Spleen (tissue), 11 donors: ENCODE data around the gene ICAM4. TPM values are rescaled to one million over a fixed set of nuclear protein-coding genes. Genes with fewer than 3 reads are reported as not detected.
A peak's percentile ranks its signal among the peaks of the same experiment; 100 is the strongest.

ENCODE experiments used
- DNase-seq: peaks from one replicate; pipeline ENCODE4 v3.0.0-alpha.2; 2020
- H3K27ac ChIP-seq, 8 donors: fragments of 200-600 bp; sonication (generic) in 7 of 8; 1 replicate in 4 of 8; 2 replicates in 4 of 8; pipeline versions ENCODE4 v1.5.0 to v1.8.0; 2016 to 2021; ENCODE audit warnings: inconsistent platforms in 4 of 8, mild to moderate bottlenecking in 4 of 8, moderate library complexity in 1 of 8
- H3K27me3 ChIP-seq, 7 donors: fragments of 200-600 bp; sonication (generic) in 6 of 7; replicated peaks in 1 of 7; 1 replicate in 4 of 7; 2 replicates in 3 of 7; pipeline versions ENCODE4 v1.5.0 to v1.8.0; 2016 to 2021; ENCODE audit warnings: inconsistent platforms in 3 of 7, mild to moderate bottlenecking in 1 of 7
- H3K36me3 ChIP-seq, 6 donors: fragments of 200-600 bp; sonication (generic) in 5 of 6; 1 replicate in 4 of 6; 2 replicates in 2 of 6; pipeline versions ENCODE4 v1.5.0 to v1.8.0; 2016 to 2021; ENCODE audit warnings: inconsistent platforms in 2 of 6
- H3K4me1 ChIP-seq, 6 donors: fragments of 200-600 bp; sonication (generic) in 5 of 6; 1 replicate in 3 of 6; 2 replicates in 3 of 6; pipeline versions ENCODE4 v1.5.0 to v1.8.0; 2016 to 2021; ENCODE audit warnings: inconsistent platforms in 3 of 6
- H3K4me3 ChIP-seq, 8 donors: fragments of 200-600 bp; sonication (generic) in 7 of 8; 1 replicate in 4 of 8; 2 replicates in 4 of 8; pipeline versions ENCODE4 v1.5.0 to v1.8.0; 2016 to 2021; ENCODE audit warnings: inconsistent platforms in 4 of 8, mild to moderate bottlenecking in 4 of 8, moderate library complexity in 2 of 8
- H3K9me3 ChIP-seq, 8 donors: fragments of 200-600 bp; sonication (generic) in 7 of 8; 1 replicate in 4 of 8; 2 replicates in 4 of 8; pipeline versions ENCODE4 v1.5.0 to v1.8.0; 2016 to 2021; ENCODE audit warnings: inconsistent platforms in 4 of 8
- CTCF ChIP-seq, 11 experiments: fragments of 200-600 bp in 7 of 11; fragments of 450-650 bp in 4 of 11; sonication (generic) in 4 of 11; IDR thresholded peaks in 8 of 11; conservative IDR thresholded peaks in 3 of 11; 1 replicate in 7 of 11; 2 replicates in 4 of 11; pipeline versions ENCODE4 v1.4.0 to v1.8.0; 2016 to 2021; ENCODE audit warnings: antibody characterized with exemption in 11 of 11, inconsistent platforms in 4 of 11, mild to moderate bottlenecking in 1 of 11
- POLR2A ChIP-seq, 3 donors: fragments of 450-650 bp; IDR thresholded peaks; one replicate each; pipeline ENCODE4 v1.5.1; 2017; ENCODE audit warnings: antibody characterized with exemption in 3 of 3, mild to moderate bottlenecking in 1 of 3
- POLR2AphosphoS5 ChIP-seq, 3 donors: sonication (generic); formaldehyde crosslinking; IDR thresholded peaks; one replicate each; pipeline ENCODE4 v1.5.1; 2017; ENCODE audit warnings: antibody characterized with exemption in 3 of 3
- WGBS, 5 donors: extraction: QIAGEN DNeasy Blood & Tissue Kit in 3 of 5; methylation state at CpG; one replicate each; pipeline versions ENCODE4 v1.1.5 to v1.1.7; 2013 to 2018; 5-methylcytosine and 5-hydroxymethylcytosine counted together
- intact Hi-C: fragments of 100-400 bp; cut with DNase I; formaldehyde crosslinking; loops from one replicate; pipeline ENCODE4 v1.15.0; 2023; ENCODE audit warnings: low total_unique reads
- polyA plus RNA-seq, 3 donors: library from polyadenylated mRNA; stranded (reverse); fragments of 200-250 nt; gene quantifications; one replicate each; pipeline ENCODE4 v1.2.1, GENCODE V29; 2013
- total RNA-seq, 7 donors: library from RNA; depleted of rRNA in 3 of 7; stranded (reverse); fragments of >200 nt in 3 of 7; fragmentation: NEBNext Ultra II Directional in 4 of 7; extraction: Animal tissue kit (Norgen Biotek cat#: 25700) in 4 of 7; gene quantifications; one replicate each; pipeline versions ENCODE4 v1.1.0 to v1.2.1, GENCODE V29; 2016 to 2021
- donor health status: healthy with polysubstance abuse.
- donor health status: DM: no; HTN: no; CAD: no; lungs with moderate emphysema.
- donor health status: DM: no; HTN: no; CAD: no.
- donor health status: Bipolar disorder and iron deficiency.
- donor health status: healthy.
- donor health status: DM: no; HTN: no; CAD: no.
- donor health status: DM: yes; HTN: yes; CAD: no.

ICAM4 gene
- total and polyA plus RNA-seq, 10 donors: 0.48 to 3.7 (median 1.3) TPM

- TF ChIP-seq CTCF (IDR thresholded peaks at IDR 0.05 in 8 of 11, conservative IDR thresholded peaks at IDR 0.05 in 3 of 11) (peak in 3 of 11 experiments; percentile 4 to 13 (median 12)), POLR2AphosphoS5 (IDR thresholded peaks at IDR 0.05) (peak; percentile 92 to 96 (median 93)), POLR2A (IDR thresholded peaks at IDR 0.05) (peak in 2 of 3 donors; percentile 51 to 64)
- peaks cover 11 to 39% (median 29%) of the 10 kb centered on the region in 6 donors for H3K4me1 ChIP-seq
- intact Hi-C loops: loop anchor here (10.0 kb wide), 1 partner anchor 137 kb away; the partner anchor contains the start of genes EIF3G and P2RY11
- H3K4me3 ChIP-seq: peak within 1 kb of the TSS; percentile 76 to 97 (median 93)
- peaks cover 0 to 38% (median 29%) of the 10 kb centered on the region in 6 donors for H3K36me3 ChIP-seq
- no peaks in the 10 kb centered on the region for H3K27me3 ChIP-seq
- no peaks in the 10 kb centered on the region for H3K9me3 ChIP-seq
- 0 to 1% (median 0%) methylated on average over 31 to 77 of the region's 77 CpGs for WGBS, 5 donors
- H3K27ac ChIP-seq: peak within 1 kb of the TSS; percentile 70 to 95 (median 92)
- DNase-seq: peak; percentile 97
These were observed 34.7 kb upstream of the ICAM4 start, which contains the start of gene MRPL4 for GRCh38 chr19:10251792-10252694. TSS of gene MRPL4 (plus strand) at chr19:10252214. CDS start at chr19:10252254, 40 bp downstream.

- TF ChIP-seq POLR2A (IDR thresholded peaks at IDR 0.05) (no peak), POLR2AphosphoS5 (IDR thresholded peaks at IDR 0.05) (no peak), CTCF (IDR thresholded peaks at IDR 0.05 in 8 of 11, conservative IDR thresholded peaks at IDR 0.05 in 3 of 11) (no peak)
- DNase-seq: no peak
- H3K27ac ChIP-seq: peak overlapping the region; percentile 70 to 95 (median 92)
- H3K27me3 ChIP-seq: no peaks in the 10 kb centered on the region
- H3K4me1 ChIP-seq: peaks cover 11 to 39% (median 29%) of the 10 kb centered on the region in 6 donors
- intact Hi-C loops: loop anchor here (10.0 kb wide), 1 partner anchor 138 kb away; the partner anchor contains the start of genes EIF3G and P2RY11
- peak overlapping the region; percentile 76 to 97 (median 93) for H3K4me3 ChIP-seq
- 25 to 34% (median 29%) methylated on average over 8 of the region's 8 CpGs for WGBS, 5 donors
- peaks cover 0 to 44% (median 36%) of the 10 kb centered on the region in 6 donors for H3K36me3 ChIP-seq
- H3K9me3 ChIP-seq: no peaks in the 10 kb centered on the region
These were observed 34.0 kb upstream of the ICAM4 start for GRCh38 chr19:10252707-10253106.

GRCh38 chr19:10254244-10254643 is 32.5 kb upstream of the ICAM4 start:
- H3K36me3 ChIP-seq: peaks cover 0 to 57% (median 48%) of the 10 kb centered on the region in 6 donors
- intact Hi-C loops: loop anchor here (10.0 kb wide), 1 partner anchor 139 kb away; the partner anchor contains the start of genes EIF3G and P2RY11

More at GRCh38 chr19:10254244-10254643, 32.5 kb upstream of the ICAM4 start:
- DNase-seq: no peak
- peaks cover 13 to 51% (median 33%) of the 10 kb centered on the region in 6 donors for H3K4me1 ChIP-seq
- H3K4me3 ChIP-seq: no peak overlapping the region
- no peaks in the 10 kb centered on the region for H3K9me3 ChIP-seq
- H3K27me3 ChIP-seq: no peaks in the 10 kb centered on the region
- 94 to 98% (median 96%) methylated on average over 3 of the region's 3 CpGs for WGBS, 5 donors
- H3K27ac ChIP-seq: no peak overlapping the region
- no peak for TF ChIP-seq CTCF (IDR thresholded peaks at IDR 0.05 in 8 of 11, conservative IDR thresholded peaks at IDR 0.05 in 3 of 11)
- no peak for TF ChIP-seq POLR2A (IDR thresholded peaks at IDR 0.05)
- TF ChIP-seq POLR2AphosphoS5 (IDR thresholded peaks at IDR 0.05): no peak
